Mucosa of stomach (tissue), 1 donor: ENCODE data around the gene FADD.
"Not testable (repeated sequence)": the region's sequence is repeated elsewhere in the genome, so short reads cannot be mapped to it uniquely, and the experiment has no call there.

Experiments
- H3K27me3 ChIP-seq: one replicate; pipeline ENCODE4 v1.7.0; 2013; ENCODE audit warnings: mild to moderate bottlenecking, low read length; ENCODE audit not compliant: control insufficient read depth, insufficient read depth
- H3K36me3 ChIP-seq: one replicate; pipeline ENCODE4 v1.7.0; 2013; ENCODE audit warnings: low read length; ENCODE audit not compliant: control insufficient read depth, insufficient read depth
- H3K4me1 ChIP-seq: one replicate; pipeline ENCODE4 v1.7.0; 2013; ENCODE audit warnings: mild to moderate bottlenecking, low read length; ENCODE audit not compliant: control insufficient read depth, insufficient read depth
- H3K4me3 ChIP-seq: one replicate; pipeline ENCODE4 v1.7.0; 2013; ENCODE audit warnings: low read length
- H3K9ac ChIP-seq: one replicate; pipeline ENCODE4 v1.7.0; 2013; ENCODE audit warnings: mild to moderate bottlenecking, low read length, moderate library complexity
- H3K9me3 ChIP-seq: one replicate; pipeline ENCODE4 v1.7.0; 2013; ENCODE audit warnings: mild to moderate bottlenecking, low read length, moderate library complexity; ENCODE audit not compliant: control insufficient read depth
- donor health status: Pancreatic carcinoma.

Gene FADD

DNA sequence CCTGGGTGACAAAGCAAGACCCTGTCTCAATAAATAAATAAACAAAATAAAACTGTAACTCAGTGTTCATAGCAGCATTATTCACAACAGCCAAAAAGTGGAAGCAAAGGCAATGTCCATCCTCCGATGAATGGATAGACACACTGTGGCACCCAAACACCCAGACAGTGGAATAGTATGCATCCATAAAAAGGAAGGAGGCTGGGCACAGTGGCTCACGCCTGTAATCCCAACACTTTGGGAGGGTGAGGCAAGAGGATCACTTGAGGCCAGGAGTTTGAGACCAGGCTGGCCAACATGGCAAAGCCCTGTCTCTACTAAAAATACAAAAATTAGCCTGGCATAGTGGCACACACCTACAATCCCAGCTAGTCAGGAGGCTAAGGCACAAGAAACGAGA lies 2.0 kb upstream of the FADD start:
- peaks cover 20% of the 10 kb centered on the region for H3K4me1 ChIP-seq
- H3K9me3 ChIP-seq, H3K4me3 ChIP-seq, H3K36me3 ChIP-seq, H3K27me3 ChIP-seq, H3K9ac ChIP-seq: not testable (repeated sequence)

DNA sequence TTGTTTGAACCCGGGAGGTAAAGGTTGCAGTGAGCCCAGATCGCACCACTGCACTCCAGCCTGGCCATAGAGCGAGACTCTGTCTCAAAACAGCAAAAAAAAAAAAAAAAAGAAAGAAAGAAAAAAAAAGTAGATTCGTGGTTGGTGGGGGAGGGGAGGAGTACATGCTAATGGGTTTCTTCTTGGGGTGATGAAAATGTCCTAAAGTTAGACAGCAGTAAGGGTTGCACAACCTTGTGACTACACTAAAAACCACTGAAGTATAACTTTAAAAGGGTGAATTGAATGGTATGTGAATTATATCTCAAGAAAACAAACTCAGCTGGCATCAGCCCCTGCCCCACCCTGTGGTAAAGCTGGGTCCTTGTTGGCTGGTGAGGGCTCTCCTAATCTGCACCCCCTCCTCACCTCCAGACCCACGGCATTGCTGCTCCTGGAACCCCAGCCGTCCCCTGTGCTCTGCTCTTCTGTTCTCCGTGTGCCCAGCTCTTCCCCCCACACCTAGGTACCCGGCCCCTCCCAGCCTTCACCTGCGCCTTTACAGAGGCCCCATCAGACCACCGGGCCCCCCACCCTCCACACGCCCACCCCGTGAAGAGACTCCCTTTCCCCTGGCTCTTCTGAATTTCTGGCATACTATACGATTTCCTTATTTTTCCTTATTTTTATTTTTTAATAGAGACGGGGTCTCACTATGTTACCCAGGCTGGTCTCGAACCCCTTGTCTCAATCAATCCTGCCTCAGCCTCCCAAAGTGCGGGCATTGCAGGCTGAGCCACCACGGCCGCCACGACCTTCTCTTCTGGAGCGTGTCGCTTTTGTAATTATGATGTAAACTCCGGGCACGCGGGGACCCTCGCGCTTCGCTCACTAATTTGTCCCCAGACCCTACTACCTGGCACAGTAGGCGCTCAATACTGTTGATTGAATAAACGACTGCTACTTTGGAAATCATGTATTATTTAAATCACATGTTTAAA lies 924 bp upstream of the FADD start:
- peak overlapping the region; percentile 87 for H3K4me3 ChIP-seq
- H3K36me3 ChIP-seq, result peaks cover 1% of the 10 kb centered on the region
- H3K9ac ChIP-seq, result peak overlapping the region; percentile 94
- no peaks in the 10 kb centered on the region for H3K27me3 ChIP-seq
- H3K9me3 ChIP-seq, result no peaks in the 10 kb centered on the region
- H3K4me1 ChIP-seq, result peaks cover 20% of the 10 kb centered on the region

DNA sequence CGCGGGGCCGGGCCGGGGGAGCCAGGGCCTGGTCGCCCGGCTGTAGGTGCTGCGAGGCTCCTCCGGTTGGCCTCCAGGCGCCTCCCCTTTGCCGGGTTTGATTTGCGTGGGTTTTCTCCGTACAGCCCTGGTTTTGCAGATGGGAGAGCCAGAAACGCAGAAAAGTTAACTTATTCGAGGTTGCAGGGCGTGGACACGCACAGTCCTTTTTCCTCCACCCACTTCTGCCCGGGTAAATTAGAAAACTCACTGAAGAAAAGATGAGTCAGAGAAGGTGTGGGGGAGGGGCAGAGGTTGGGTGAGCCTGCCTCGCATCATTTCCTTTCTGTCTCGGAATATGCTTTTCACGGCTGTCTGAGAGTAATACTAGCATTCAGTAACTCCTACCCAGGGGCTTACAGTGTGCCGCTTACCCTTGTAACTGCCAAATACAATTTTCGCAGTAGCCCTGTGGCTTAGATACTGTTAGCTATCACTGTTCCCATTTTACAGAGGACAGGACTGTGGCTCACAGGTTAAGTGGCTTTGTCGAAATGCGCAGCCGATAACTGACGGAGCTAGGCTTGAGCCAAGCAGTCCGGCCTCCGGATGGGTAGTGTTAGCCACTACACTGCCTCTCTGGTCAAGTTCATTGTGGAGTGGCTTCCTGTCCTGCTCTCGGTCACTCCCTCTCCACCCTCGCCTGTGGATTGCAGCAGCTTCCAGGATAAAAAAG lies 812 bp downstream of the FADD start:
- Histone ChIP-seq H3K4me1 (peaks cover 25% of the 10 kb centered on the region), H3K36me3 (peaks cover 10% of the 10 kb centered on the region), H3K9ac (peak overlapping the region; percentile 94), H3K4me3 (peak overlapping the region; percentile 87), H3K27me3 (no peaks in the 10 kb centered on the region), H3K9me3 (no peaks in the 10 kb centered on the region)

DNA sequence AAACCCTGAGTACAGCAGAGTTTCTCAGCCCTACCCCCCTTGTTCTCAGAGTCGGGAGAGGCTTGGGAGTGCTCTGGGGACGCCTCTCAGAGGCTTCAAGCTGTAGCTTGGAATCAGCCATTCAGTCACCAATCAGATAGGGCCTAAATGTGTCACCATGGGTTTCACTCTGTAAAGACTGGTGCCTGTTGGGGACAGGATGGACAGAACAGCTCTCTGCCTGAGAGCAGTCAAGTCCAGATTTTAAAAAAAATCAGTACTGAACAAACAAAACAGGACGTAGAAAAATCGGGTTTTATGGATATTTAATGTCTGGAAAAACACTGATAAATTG lies 1.3 kb downstream of the FADD start:
- H3K4me3 ChIP-seq, result peak overlapping the region; percentile 87

DNA sequence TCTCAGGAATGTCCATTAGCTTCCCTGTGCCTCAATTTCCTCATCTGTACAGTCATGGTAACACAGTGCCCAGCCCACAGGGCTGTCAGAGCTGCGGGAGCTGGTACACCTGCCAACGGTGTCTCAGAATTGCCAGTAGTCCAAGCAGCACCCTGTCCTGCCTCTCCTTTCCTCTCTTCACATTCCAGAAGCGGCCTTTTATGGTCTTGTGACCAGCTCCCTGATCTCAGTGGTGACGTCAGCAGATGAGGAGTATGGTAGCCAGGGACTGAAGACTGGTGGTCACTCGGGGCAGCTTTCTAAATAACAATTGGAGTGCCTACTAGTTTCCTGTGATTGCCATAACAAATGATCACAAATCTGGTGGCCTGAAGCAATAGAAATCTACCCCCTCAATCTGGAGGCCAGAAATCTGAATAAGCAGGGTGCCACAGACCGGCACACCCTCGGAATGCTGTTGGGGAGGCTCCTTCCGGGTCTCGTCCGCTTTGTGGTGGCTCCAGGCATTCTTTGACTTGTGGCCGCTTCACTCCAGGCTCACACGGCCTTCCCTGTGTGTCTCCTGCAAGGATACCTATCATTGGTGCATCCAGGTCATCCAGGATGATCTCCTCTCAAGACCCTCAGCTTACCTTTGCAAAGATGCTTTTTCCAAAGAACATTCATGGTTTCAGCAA lies 2.1 kb downstream of the FADD start:
- peaks cover 10% of the 10 kb centered on the region for H3K36me3 ChIP-seq
- no peaks in the 10 kb centered on the region for H3K9me3 ChIP-seq

More for the DNA sequence above, 1.3 kb downstream of the FADD start:
- Histone ChIP-seq H3K36me3 (peaks cover 10% of the 10 kb centered on the region), H3K4me1 (peaks cover 25% of the 10 kb centered on the region), H3K9ac (peak overlapping the region; percentile 94), H3K27me3 (no peaks in the 10 kb centered on the region), H3K9me3 (no peaks in the 10 kb centered on the region)

DNA sequence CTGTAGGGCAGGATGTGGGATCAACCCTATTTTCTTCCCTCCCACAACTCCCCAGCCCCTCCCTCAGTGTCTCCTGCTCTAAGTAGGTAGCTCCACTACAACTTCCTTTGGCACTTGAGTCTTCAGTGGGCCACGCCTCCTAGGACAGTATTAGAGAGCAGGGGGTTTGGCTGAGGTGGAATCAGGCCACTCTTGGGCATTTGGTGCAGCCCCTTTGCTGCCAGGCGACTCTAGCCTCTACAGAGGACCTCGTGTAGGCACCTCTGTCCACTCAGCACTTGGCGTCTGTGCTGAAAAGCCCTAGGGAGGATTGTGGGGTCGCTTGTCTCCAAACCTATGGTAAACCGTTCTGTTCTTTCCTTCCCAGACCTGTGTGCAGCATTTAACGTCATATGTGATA lies 2.7 kb downstream of the FADD start:
- H3K36me3 ChIP-seq, result peaks cover 10% of the 10 kb centered on the region

More for the DNA sequence above, 2.1 kb downstream of the FADD start:
- Histone ChIP-seq H3K4me3 (no peak overlapping the region), H3K4me1 (peaks cover 25% of the 10 kb centered on the region), H3K27me3 (no peaks in the 10 kb centered on the region), H3K9ac (no peak overlapping the region)

DNA sequence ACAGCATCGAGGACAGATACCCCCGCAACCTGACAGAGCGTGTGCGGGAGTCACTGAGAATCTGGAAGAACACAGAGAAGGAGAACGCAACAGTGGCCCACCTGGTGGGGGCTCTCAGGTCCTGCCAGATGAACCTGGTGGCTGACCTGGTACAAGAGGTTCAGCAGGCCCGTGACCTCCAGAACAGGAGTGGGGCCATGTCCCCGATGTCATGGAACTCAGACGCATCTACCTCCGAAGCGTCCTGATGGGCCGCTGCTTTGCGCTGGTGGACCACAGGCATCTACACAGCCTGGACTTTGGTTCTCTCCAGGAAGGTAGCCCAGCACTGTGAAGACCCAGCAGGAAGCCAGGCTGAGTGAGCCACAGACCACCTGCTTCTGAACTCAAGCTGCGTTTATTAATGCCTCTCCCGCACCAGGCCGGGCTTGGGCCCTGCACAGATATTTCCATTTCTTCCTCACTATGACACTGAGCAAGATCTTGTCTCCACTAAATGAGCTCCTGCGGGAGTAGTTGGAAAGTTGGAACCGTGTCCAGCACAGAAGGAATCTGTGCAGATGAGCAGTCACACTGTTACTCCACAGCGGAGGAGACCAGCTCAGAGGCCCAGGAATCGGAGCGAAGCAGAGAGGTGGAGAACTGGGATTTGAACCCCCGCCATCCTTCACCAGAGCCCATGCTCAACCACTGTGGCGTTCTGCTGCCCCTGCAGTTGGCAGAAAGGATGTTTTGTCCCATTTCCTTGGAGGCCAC lies 3.3 kb downstream of the FADD start:
- Histone ChIP-seq H3K9ac (no peak overlapping the region), H3K9me3 (no peaks in the 10 kb centered on the region), H3K4me1 (peaks cover 25% of the 10 kb centered on the region), H3K36me3 (peaks cover 10% of the 10 kb centered on the region), H3K4me3 (no peak overlapping the region), H3K27me3 (no peaks in the 10 kb centered on the region)

More for the DNA sequence above, 2.7 kb downstream of the FADD start:
- H3K4me3 ChIP-seq, result no peak overlapping the region
- H3K27me3 ChIP-seq, result no peaks in the 10 kb centered on the region
- H3K4me1 ChIP-seq, result peaks cover 25% of the 10 kb centered on the region
- H3K9me3 ChIP-seq, result no peaks in the 10 kb centered on the region
- no peak overlapping the region for H3K9ac ChIP-seq

DNA sequence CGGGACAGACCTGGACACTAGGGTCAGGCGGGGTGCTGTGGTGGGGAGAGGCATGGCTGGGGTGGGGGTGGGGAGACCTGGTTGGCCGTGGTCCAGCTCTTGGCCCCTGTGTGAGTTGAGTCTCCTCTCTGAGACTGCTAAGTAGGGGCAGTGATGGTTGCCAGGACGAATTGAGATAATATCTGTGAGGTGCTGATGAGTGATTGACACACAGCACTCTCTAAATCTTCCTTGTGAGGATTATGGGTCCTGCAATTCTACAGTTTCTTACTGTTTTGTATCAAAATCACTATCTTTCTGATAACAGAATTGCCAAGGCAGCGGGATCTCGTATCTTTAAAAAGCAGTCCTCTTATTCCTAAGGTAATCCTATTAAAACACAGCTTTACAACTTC lies 3.9 kb downstream of the FADD start:
- no peak overlapping the region for H3K9ac ChIP-seq
- H3K4me1 ChIP-seq, result peaks cover 25% of the 10 kb centered on the region
- H3K4me3 ChIP-seq, result no peak overlapping the region
- peaks cover 10% of the 10 kb centered on the region for H3K36me3 ChIP-seq
- no peaks in the 10 kb centered on the region for H3K9me3 ChIP-seq
- no peaks in the 10 kb centered on the region for H3K27me3 ChIP-seq

DNA sequence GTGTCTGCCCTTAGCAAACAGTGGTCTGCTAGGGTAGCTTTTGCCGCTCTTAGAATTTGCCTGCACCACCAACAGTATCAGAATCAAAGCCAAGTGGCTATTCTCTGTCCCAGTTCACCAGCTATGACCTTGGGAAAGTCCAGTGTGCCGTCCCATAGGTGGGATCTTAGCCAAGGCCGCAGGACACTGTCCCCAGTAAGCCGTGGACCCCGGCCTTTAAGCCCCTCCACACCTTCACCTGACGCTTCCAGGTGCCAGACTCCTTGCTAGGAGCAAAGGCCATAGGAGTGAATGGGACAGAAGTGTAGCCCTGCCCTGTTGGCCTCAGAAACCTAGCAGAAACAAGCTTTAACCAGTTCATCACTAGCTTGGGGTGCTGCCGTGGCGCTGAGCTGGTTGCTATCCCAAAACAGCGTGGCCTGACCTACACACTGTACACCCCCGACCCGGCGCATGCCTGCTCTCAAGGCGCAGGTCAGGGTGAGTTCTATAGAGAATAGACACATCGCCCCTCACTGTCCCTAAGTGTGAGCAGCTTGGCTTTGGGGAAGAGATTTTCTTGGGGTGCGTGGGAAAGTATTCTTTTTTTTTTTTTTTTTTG lies 4.5 kb downstream of the FADD start:
- peaks cover 28% of the 10 kb centered on the region for H3K4me1 ChIP-seq
- H3K36me3 ChIP-seq, result peaks cover 10% of the 10 kb centered on the region
- no peaks in the 10 kb centered on the region for H3K9me3 ChIP-seq
- no peak overlapping the region for H3K4me3 ChIP-seq
- no peaks in the 10 kb centered on the region for H3K27me3 ChIP-seq
- no peak overlapping the region for H3K9ac ChIP-seq

DNA sequence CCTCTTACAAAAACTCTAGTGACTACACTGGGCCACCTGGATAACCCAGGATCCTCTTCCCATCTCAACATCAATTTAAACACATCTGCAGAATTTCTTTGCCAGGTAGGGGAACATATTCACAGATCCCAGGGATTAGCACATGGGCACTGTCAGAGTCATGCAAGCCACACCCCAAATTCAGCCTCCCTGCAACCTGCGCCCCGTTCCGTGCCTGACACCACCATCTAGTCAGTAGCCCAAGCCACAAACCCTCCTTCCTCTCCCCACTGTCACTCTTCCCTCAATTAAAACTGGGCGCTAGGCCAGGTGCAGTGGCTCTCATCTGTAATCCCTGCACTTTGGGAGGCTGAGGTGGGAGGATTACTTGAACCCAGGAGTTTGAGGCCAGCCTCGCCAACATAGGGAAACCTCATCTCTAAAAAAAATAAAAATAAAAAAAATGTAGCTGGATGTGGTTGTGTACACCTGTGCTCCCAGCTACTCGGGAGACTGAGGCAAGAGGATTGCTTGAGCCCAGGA lies 6.4 kb downstream of the FADD start:
- no peak overlapping the region for H3K9ac ChIP-seq
- no peak overlapping the region for H3K4me3 ChIP-seq
- H3K27me3 ChIP-seq, result no peaks in the 10 kb centered on the region
- no peaks in the 10 kb centered on the region for H3K9me3 ChIP-seq
- peaks cover 24% of the 10 kb centered on the region for H3K4me1 ChIP-seq
- H3K36me3 ChIP-seq, result peaks cover 10% of the 10 kb centered on the region

DNA sequence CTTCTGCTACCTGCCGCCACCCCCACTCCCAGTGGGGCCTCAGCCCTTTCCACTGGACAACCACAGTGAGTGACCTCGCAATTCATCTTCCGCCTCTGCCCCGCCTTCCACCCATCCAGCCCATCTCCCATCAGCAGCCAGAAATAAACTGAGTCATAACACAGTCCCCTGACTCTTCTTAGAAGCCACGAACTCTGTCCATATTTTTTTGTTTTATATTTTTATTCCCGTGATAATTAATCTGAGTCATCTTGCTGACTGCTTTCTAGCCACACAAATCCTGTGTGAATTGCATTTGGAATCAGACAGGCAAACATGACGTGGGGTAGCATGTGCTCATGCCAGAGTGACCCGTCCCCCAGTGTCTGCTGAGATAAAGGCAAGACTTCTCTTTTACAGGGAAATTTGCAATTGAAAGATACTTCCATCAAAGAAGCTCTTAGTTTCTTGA lies 7.0 kb downstream of the FADD start:
- Histone ChIP-seq H3K27me3 (no peaks in the 10 kb centered on the region), H3K9ac (no peak overlapping the region), H3K9me3 (no peaks in the 10 kb centered on the region), H3K4me1 (peaks cover 17% of the 10 kb centered on the region), H3K4me3 (no peak overlapping the region), H3K36me3 (peaks cover 10% of the 10 kb centered on the region)
